Psoas muscle (tissue), 8 donors: ENCODE measurements around the gene FOXP1. TPM values are rescaled to one million over a fixed set of nuclear protein-coding genes. Genes with fewer than 3 reads are reported as not detected.

Experiments used
- ATAC-seq, 4 donors: fragments of 200-7000 bp; cut with Tn5 transposase; one replicate each; pipeline ENCODE4 v1.9.1; 2020; ENCODE audit warnings: moderate library complexity in 3 of 4, mild to moderate bottlenecking in 2 of 4
- DNase-seq, 2 donors: peaks; one replicate each; pipeline ENCODE4 v3.0.0-alpha.2; 2020
- H3K27ac ChIP-seq: fragments of 200-600 bp; one replicate; pipeline ENCODE4 v1.8.0; 2022
- H3K27me3 ChIP-seq, 3 donors: fragments of 200-600 bp in 1 of 3; one replicate each; pipeline versions ENCODE4 v1.6.1 to v1.8.0; 2013 to 2022; ENCODE audit warnings: low read length in 2 of 3, mild to moderate bottlenecking in 2 of 3, moderate library complexity in 1 of 3; ENCODE audit not compliant: insufficient read depth in 3 of 3
- H3K36me3 ChIP-seq, 2 donors: fragments of 200-600 bp in 1 of 2; one replicate each; pipeline versions ENCODE4 v1.6.1 to v1.8.0; 2013 to 2022; ENCODE audit warnings: low read depth in 1 of 2, mild to moderate bottlenecking in 1 of 2, moderate library complexity in 1 of 2; ENCODE audit not compliant: insufficient read depth in 1 of 2
- H3K4me1 ChIP-seq: fragments of 200-600 bp; one replicate; pipeline ENCODE4 v1.8.0; 2022
- H3K4me3 ChIP-seq: fragments of 200-600 bp; one replicate; pipeline ENCODE4 v1.8.0; 2022; ENCODE audit warnings: mild to moderate bottlenecking
- H3K9me3 ChIP-seq: fragments of 200-600 bp; one replicate; pipeline ENCODE4 v1.8.0; 2022
- CTCF ChIP-seq: fragments of 200-600 bp; IDR thresholded peaks from one replicate; pipeline ENCODE4 v1.8.0; 2022; ENCODE audit warnings: antibody characterized with exemption
- whole genome bisulfite sequencing, 3 donors: extraction: QIAGEN DNeasy Blood & Tissue Kit; methylation state at CpG; one replicate each; pipeline versions ENCODE4 v1.1.6 to v1.1.7; 2013; 5-methylcytosine and 5-hydroxymethylcytosine counted together
- intact Hi-C, 2 donors: fragments of 100-400 bp; cut with DNase I; formaldehyde crosslinking; loops; one replicate each; pipeline versions ENCODE4 v1.11.0 to v1.14.2; 2022
- polyA plus RNA-seq, 3 donors: library from polyadenylated mRNA; stranded (reverse); fragments of 200-250 nt; gene quantifications; one replicate each; pipeline ENCODE4 v1.2.3, GENCODE V29; 2013
- total RNA-seq, 4 donors: library from RNA; stranded (reverse); fragmentation: NEBNext Ultra II Directional in 2 of 4; extraction: Animal tissue kit (Norgen Biotek cat#: 25700) in 2 of 4; gene quantifications; one replicate each; pipeline versions ENCODE4 v1.2.1 to v1.2.4, GENCODE V29; 2021 to 2023
- donor health status: healthy with polysubstance abuse.
- donor health status: DM: no; HTN: no; CAD: no; lungs with moderate emphysema.
- donor health status: Bipolar disorder and iron deficiency.
- donor health status: healthy.
- donor health status: DM: yes; HTN: yes; CAD: no.
- donor health status: DM: no; HTN: no; CAD: no.
- donor health status: DM: no; HTN: no; CAD: no.
- donor health status: DM: yes; HTN: yes; CAD: no.

Gene FOXP1
- total and polyA plus RNA-seq, 7 donors, result 2.6 to 26.4 (median 15.4) TPM

- H3K36me3 ChIP-seq, result no peaks in the 10 kb centered on the region
- H3K27me3 ChIP-seq, result no peaks in the 10 kb centered on the region
- H3K4me3 ChIP-seq, result no peak overlapping the region
- WGBS, 3 donors, result 70 to 82% (median 71%) methylated on average over 8 of the region's 8 CpGs
- no peak for DNase-seq
- no peak for ATAC-seq
- peaks cover 28% of the 10 kb centered on the region for H3K4me1 ChIP-seq
- TF ChIP-seq CTCF, result no peak
- no peaks in the 10 kb centered on the region for H3K9me3 ChIP-seq
- H3K27ac ChIP-seq, result no peak overlapping the region
- intact Hi-C loops, result loop anchor here in 1 of 2 donors (10.0 kb wide), 2 partner anchors 237 to 333 kb away; no protein-coding TSS in a partner anchor
Measured at GRCh38 chr3:71241246-71241901, 342.2 kb downstream of the FOXP1 start.

GRCh38 chr3:71240034-71240433 is 343.5 kb downstream of the FOXP1 start:
- Histone ChIP-seq H3K27me3 (no peaks in the 10 kb centered on the region), H3K36me3 (no peaks in the 10 kb centered on the region), H3K27ac (peak overlapping the region; percentile 56), H3K9me3 (no peaks in the 10 kb centered on the region), H3K4me3 (no peak overlapping the region), H3K4me1 (peaks cover 28% of the 10 kb centered on the region)
- no peak for DNase-seq
- no peak for TF ChIP-seq CTCF
- intact Hi-C loops, result loop anchor here in 1 of 2 donors (10.0 kb wide), 2 partner anchors 235 to 335 kb away; no protein-coding TSS in a partner anchor
- 38 to 54% (median 44%) methylated on average over 8 of the region's 8 CpGs for WGBS, 3 donors
- ATAC-seq, result peak in 3 of 4 donors; percentile 53 to 76 (median 58)

- H3K27me3 ChIP-seq, result no peaks in the 10 kb centered on the region
- no peak overlapping the region for H3K4me3 ChIP-seq
- peaks cover 23% of the 10 kb centered on the region for H3K4me1 ChIP-seq
- no peaks in the 10 kb centered on the region for H3K36me3 ChIP-seq
- ATAC-seq, result peak in 3 of 4 donors; percentile 44 to 67 (median 44)
- H3K9me3 ChIP-seq, result no peaks in the 10 kb centered on the region
- TF ChIP-seq CTCF, result no peak
- H3K27ac ChIP-seq, result no peak overlapping the region
- intact Hi-C loops, result no loop called here
- 35 to 41% (median 40%) methylated on average over 4 of the region's 4 CpGs for WGBS, 3 donors
- DNase-seq, result no peak
Measured at GRCh38 chr3:71238355-71238757, 345.2 kb downstream of the FOXP1 start.

- no peaks in the 10 kb centered on the region for H3K36me3 ChIP-seq
- H3K27ac ChIP-seq, result no peak overlapping the region
- WGBS, 3 donors, result 76 to 77% (median 77%) methylated on average over 5 of the region's 5 CpGs
- TF ChIP-seq CTCF, result no peak
- H3K4me3 ChIP-seq, result no peak overlapping the region
- H3K4me1 ChIP-seq, result peaks cover 23% of the 10 kb centered on the region
- ATAC-seq (no peak), DNase-seq (no peak)
- H3K9me3 ChIP-seq, result no peaks in the 10 kb centered on the region
- no peaks in the 10 kb centered on the region for H3K27me3 ChIP-seq
- intact Hi-C loops, result no loop called here
Measured at GRCh38 chr3:71237672-71238071, 345.9 kb downstream of the FOXP1 start.

- intact Hi-C loops, result no loop called here
- Histone ChIP-seq H3K4me1 (peaks cover 23% of the 10 kb centered on the region), H3K27ac (no peak overlapping the region), H3K9me3 (no peaks in the 10 kb centered on the region), H3K36me3 (no peaks in the 10 kb centered on the region), H3K4me3 (no peak overlapping the region), H3K27me3 (no peaks in the 10 kb centered on the region)
- ATAC-seq (no peak), DNase-seq (no peak)
- WGBS, 3 donors, result 89 to 99% (median 98%) methylated on average over 3 of the region's 3 CpGs
- no peak for TF ChIP-seq CTCF
Measured at GRCh38 chr3:71235846-71236245, 347.7 kb downstream of the FOXP1 start.
